ENCODE measurements around the gene TMEM170B. TPM values are rescaled to one million over a fixed set of nuclear protein-coding genes. Genes with fewer than 3 reads are reported as not detected.

The TMEM170B gene
- total and polyA plus RNA-seq, 3 donors from 2014 or later = 5.6 to 8.0 (median 6.5) TPM

- H3K9me3 ChIP-seq = no peaks in the 10 kb centered on the region
- no peak for TF ChIP-seq POLR2A (IDR thresholded peaks at IDR 0.05)
- TF ChIP-seq, protein P1, sequence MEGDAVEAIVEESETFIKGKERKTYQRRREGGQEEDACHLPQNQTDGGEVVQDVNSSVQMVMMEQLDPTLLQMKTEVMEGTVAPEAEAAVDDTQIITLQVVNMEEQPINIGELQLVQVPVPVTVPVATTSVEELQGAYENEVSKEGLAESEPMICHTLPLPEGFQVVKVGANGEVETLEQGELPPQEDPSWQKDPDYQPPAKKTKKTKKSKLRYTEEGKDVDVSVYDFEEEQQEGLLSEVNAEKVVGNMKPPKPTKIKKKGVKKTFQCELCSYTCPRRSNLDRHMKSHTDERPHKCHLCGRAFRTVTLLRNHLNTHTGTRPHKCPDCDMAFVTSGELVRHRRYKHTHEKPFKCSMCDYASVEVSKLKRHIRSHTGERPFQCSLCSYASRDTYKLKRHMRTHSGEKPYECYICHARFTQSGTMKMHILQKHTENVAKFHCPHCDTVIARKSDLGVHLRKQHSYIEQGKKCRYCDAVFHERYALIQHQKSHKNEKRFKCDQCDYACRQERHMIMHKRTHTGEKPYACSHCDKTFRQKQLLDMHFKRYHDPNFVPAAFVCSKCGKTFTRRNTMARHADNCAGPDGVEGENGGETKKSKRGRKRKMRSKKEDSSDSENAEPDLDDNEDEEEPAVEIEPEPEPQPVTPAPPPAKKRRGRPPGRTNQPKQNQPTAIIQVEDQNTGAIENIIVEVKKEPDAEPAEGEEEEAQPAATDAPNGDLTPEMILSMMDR (IDR thresholded peaks at IDR 0.05) = no peak
- no peak overlapping the region for H3K27ac ChIP-seq
- intact Hi-C loops (cut with DNase I; ENCODE audit: low total_unique reads) = no loop called here
- H3K36me3 ChIP-seq (ENCODE audit: low read depth, missing control alignments) = no peaks in the 10 kb centered on the region
- no peak overlapping the region for H3K4me3 ChIP-seq
- H3K4me1 ChIP-seq = no peaks in the 10 kb centered on the region
- no peak for DNase-seq
- WGBS, 2 donors = 57 to 70% methylated on average over 4 of the region's 4 CpGs
- H3K27me3 ChIP-seq = no peaks in the 10 kb centered on the region
Measured at GRCh38 chr6:11622156-11622555, 84.6 kb downstream of the TMEM170B start.

DNA sequence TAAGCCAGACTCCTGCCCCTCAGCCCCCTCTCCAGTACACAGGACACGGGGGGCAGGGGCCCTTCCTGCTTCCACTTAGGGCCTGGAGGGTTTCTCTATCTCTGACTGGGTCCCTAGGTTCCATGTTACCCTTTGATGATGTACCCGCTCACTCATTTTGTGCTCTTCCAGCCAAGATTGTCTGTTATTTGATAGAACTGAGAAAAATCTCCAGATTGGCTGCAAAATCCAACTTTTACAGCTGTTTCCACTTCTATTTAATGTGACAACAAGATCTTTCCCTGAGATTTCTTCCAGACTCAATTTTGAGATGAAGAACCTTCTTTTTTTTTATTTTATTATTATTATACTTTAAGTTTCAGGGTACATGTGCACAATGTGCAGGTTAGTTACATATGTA is 85.7 kb downstream of the TMEM170B start:
- Histone ChIP-seq H3K27ac (no peak overlapping the region), H3K36me3 (ENCODE audit: low read depth, missing control alignments) (no peaks in the 10 kb centered on the region), H3K4me3 (no peak overlapping the region), H3K27me3 (no peaks in the 10 kb centered on the region), H3K4me1 (no peaks in the 10 kb centered on the region), H3K9me3 (no peaks in the 10 kb centered on the region)
- DNase-seq = no peak
- WGBS, 2 donors = 98 to 100% methylated on average over 2 of the region's 2 CpGs
- intact Hi-C loops (cut with DNase I; ENCODE audit: low total_unique reads) = no loop called here
- TF ChIP-seq POLR2A (IDR thresholded peaks at IDR 0.05) = no peak
- TF ChIP-seq, protein P1 (IDR thresholded peaks at IDR 0.05) = no peak

- no peak for DNase-seq
- no peaks in the 10 kb centered on the region for H3K9me3 ChIP-seq
- no peaks in the 10 kb centered on the region for H3K36me3 ChIP-seq (ENCODE audit: low read depth, missing control alignments)
- intact Hi-C loops (cut with DNase I; ENCODE audit: low total_unique reads) = no loop called here
- no peaks in the 10 kb centered on the region for H3K27me3 ChIP-seq
- H3K27ac ChIP-seq = no peak overlapping the region
- TF ChIP-seq POLR2A (IDR thresholded peaks at IDR 0.05) = no peak
- TF ChIP-seq, protein P1 (IDR thresholded peaks at IDR 0.05) = no peak
- 53 to 55% methylated on average over 8 of the region's 8 CpGs for WGBS, 2 donors
- H3K4me3 ChIP-seq = no peak overlapping the region
- H3K4me1 ChIP-seq = no peaks in the 10 kb centered on the region
Measured at GRCh38 chr6:11625302-11625701, 87.8 kb downstream of the TMEM170B start.

DNA sequence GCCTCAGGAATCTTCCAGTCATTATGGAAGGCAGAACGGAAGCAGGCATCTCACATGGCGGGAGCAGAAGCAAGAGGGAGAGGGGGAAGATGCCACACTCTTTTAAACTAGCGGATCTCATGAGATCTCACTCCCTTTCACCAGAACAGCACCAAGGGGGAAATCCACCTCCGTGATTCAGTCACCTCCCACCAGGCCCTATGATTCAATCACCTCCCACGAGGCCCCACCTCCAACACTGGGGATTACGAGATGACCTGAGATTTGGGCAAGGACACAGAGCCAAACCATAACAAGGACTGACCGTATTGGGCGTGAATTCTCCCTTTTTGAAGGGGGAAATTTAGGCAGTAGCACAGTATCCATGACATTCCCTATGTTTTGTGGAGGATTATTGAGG is 88.8 kb downstream of the TMEM170B start:
- Histone ChIP-seq H3K27ac (no peak overlapping the region), H3K4me3 (no peak overlapping the region), H3K36me3 (ENCODE audit: low read depth, missing control alignments) (no peaks in the 10 kb centered on the region), H3K4me1 (no peaks in the 10 kb centered on the region), H3K9me3 (no peaks in the 10 kb centered on the region), H3K27me3 (no peaks in the 10 kb centered on the region)
- intact Hi-C loops (cut with DNase I; ENCODE audit: low total_unique reads) = no loop called here
- DNase-seq = no peak
- WGBS, 2 donors = 93% methylated on average over 8 of the region's 8 CpGs
- TF ChIP-seq POLR2A (IDR thresholded peaks at IDR 0.05) = no peak
- TF ChIP-seq, protein P1 (IDR thresholded peaks at IDR 0.05) = no peak

DNA sequence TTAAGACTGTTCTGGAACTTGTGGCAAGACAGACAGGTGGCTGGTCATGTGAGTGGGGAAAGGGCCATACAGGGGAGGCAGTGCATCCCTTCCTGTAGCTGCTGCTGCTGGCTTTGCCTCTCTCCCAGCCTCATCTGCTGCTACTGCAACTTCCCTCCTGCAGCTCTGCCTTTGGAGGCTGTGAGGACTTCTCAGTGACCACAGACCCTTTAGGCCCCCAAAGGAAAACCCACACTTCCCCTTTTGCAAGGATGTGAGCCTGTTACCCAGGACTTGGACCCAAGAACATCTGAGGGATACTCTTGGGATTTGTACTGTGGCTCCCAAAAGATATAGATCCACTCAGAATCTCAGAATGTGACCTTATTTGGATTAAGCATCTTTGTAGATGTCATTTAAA is 91.0 kb downstream of the TMEM170B start:
- intact Hi-C loops (cut with DNase I; ENCODE audit: low total_unique reads) = no loop called here
- DNase-seq = no peak
- H3K4me3 ChIP-seq = no peak overlapping the region
- TF ChIP-seq POLR2A (IDR thresholded peaks at IDR 0.05) = no peak
- TF ChIP-seq, protein P1 (IDR thresholded peaks at IDR 0.05) = no peak
- H3K27me3 ChIP-seq = no peaks in the 10 kb centered on the region
- no peak overlapping the region for H3K27ac ChIP-seq
- no peaks in the 10 kb centered on the region for H3K36me3 ChIP-seq (ENCODE audit: low read depth, missing control alignments)
- H3K4me1 ChIP-seq = no peaks in the 10 kb centered on the region
- no peaks in the 10 kb centered on the region for H3K9me3 ChIP-seq
